GM12892 (cell line): Measurements from ENCODE around the gene DPP4.

Source experiments
- DNase-seq: peaks from one replicate; pipeline ENCODE4 v3.0.0; 2011; ENCODE audit not compliant: insufficient read length
- FAIRE-seq: peaks from 2 replicates; lab custom pipeline; 2011; peaks lifted over from hg19 to GRCh38; lab: Jason Lieb, UNC
- POLR2A ChIP-seq: IDR thresholded peaks from 2 replicates; pipeline ENCODE4 v1.6.1; 2011; ENCODE audit warnings: low read depth, low read length, control low read depth
- POLR2AphosphoS5 ChIP-seq: IDR thresholded peaks from 2 replicates; pipeline ENCODE4 v1.6.1; 2011; ENCODE audit warnings: low read depth, low read length, control low read depth
- TAF1 ChIP-seq: IDR thresholded peaks from 2 replicates; pipeline ENCODE4 v1.6.1; 2011; ENCODE audit warnings: low read depth, mild to moderate bottlenecking, control low read depth, low read length, borderline replicate concordance

The DPP4 gene

DNA sequence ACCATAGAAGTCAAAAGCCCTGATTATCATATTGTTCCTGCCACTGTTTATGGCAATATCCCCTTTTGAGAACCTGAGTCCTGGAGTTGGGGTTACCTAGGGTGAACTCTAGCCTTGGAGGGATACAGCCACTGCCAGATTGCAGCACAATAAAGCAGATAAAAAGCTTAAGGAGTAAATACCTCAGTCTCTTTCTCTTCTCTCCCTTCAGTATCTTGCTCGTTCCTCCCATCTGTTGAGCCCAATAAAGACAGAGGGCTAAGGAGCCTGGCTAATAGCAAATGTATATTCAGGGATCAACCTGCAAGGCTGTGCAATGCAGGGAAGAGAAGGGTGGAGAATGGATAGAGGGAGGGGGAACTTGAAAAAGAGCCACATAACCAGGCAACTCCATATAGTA lies 8.0 kb upstream of the DPP4 start:
- DNase-seq (no peak), FAIRE-seq (no peak)
- no peak for TF ChIP-seq POLR2AphosphoS5
- no peak for TF ChIP-seq POLR2A
- TF ChIP-seq TAF1, result no peak

DNA sequence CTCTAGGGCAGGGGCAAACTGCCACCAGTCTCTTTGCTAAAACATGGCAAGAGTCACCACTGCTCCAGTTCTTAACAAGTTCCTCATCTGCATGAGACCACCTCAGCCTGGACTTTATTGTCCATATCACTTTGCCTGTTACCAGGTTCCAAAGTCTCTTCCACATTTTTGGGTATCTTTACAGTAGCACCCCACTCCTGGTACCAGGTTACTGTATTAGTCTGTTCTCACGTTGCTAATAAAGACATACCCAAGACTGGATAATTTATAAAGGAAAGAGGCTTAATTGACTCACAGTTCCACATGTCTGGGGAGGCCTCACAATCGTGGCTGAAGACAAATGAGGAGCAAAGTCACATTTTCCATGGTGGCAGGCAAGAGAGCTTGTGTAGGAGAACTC lies 5.5 kb upstream of the DPP4 start:
- no peak for DNase-seq
- TF ChIP-seq POLR2AphosphoS5 (no peak), POLR2A (no peak), TAF1 (no peak)
- FAIRE-seq, result no peak

DNA sequence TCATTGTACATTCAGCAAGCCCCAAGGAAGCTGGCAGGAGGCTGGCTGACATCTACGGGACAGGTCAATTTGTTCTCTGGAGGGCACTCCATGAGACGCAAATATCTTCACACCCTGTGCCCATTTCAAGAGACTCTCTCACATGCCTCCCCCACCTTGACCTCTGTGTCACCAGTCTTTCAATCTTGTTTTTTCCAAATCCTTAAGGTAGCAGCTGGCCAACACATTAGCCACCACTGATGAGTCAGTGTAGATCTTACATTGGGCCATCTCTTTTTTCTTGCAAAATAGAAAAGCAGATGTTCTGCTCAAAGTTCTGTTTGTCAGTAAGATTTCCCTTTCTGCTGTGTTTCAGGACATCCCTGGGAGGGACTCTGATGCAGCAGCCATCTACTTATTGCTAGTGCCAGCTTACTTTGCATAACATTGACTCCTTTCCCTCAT lies 1.7 kb upstream of the DPP4 start:
- no peak for FAIRE-seq
- no peak for DNase-seq
- no peak for TF ChIP-seq POLR2AphosphoS5
- TF ChIP-seq POLR2A, result no peak
- no peak for TF ChIP-seq TAF1

- no peak for TF ChIP-seq POLR2A
- no peak for TF ChIP-seq TAF1
- no peak for TF ChIP-seq POLR2AphosphoS5
Observed at GRCh38 chr2:162074928-162075688, 1.1 kb upstream of the DPP4 start.

DNA sequence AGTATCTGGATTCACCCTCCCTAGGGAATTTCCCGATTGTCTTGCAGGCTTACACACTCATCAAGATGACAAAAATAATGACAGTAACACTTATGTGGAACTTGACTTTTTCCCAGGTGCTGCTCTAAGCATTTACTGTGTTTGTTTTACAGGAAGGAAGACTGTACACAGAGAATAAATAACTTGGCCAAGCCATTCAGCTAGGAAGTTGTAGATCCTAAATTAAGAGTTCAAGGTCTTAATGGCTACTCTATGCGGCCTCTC lies 549 bp upstream of the DPP4 start:
- DNase-seq (no peak), FAIRE-seq (no peak)
- TF ChIP-seq TAF1 (no peak), POLR2AphosphoS5 (no peak), POLR2A (no peak)

More at GRCh38 chr2:162074928-162075688, 1.1 kb upstream of the DPP4 start:
- FAIRE-seq, result no peak
- DNase-seq, result no peak

GRCh38 chr2:162072976-162073887 lies 783 bp downstream of the DPP4 start:
- TF ChIP-seq POLR2A, result no peak
- TF ChIP-seq TAF1, result no peak
- no peak for TF ChIP-seq POLR2AphosphoS5
- FAIRE-seq, result no peak

GRCh38 chr2:162072181-162072702 lies 1.8 kb downstream of the DPP4 start:
- FAIRE-seq (no peak), DNase-seq (no peak)
- TF ChIP-seq TAF1, result no peak
- no peak for TF ChIP-seq POLR2A
- TF ChIP-seq POLR2AphosphoS5, result no peak

More at GRCh38 chr2:162072976-162073887, 783 bp downstream of the DPP4 start:
- no peak for DNase-seq

GRCh38 chr2:162071001-162071400 lies 3.0 kb downstream of the DPP4 start:
- DNase-seq (no peak), FAIRE-seq (no peak)
- TF ChIP-seq TAF1, result no peak
- TF ChIP-seq POLR2A, result no peak
- TF ChIP-seq POLR2AphosphoS5, result no peak

DNA sequence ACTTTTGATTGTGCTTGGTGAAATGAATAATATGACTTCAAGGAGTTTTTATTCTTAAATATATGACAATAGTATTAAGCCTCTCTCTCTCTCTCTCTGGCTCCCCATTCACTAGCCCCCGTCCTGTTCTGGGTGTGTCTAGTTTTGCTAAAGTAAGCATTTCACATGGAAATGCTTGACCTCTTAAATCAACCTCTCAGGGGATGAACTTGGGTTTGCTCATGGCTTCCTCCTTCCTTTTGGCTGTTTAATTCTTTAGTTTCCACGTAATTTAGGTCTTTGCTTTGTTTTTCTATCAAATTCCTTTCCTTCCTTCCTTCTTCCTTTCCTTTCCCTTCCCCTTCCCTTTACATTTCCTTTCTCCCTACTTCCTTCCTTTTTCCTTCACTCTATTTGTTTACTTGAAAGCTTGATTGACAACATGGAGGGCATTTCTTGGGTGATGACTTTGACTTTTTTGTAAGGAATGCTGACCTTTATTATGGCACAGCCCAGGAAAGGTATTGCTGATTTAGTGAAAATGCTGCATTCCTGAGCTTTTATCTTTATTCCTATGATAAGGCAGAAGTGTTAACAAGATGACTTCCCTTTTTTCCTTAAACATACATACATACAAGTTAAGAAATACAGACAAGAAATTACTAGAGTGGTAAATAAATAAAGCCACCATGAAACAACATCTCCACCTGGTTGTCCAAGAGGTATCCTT lies 3.6 kb downstream of the DPP4 start:
- FAIRE-seq, result no peak
- TF ChIP-seq TAF1 (no peak), POLR2A (no peak), POLR2AphosphoS5 (no peak)
- no peak for DNase-seq

DNA sequence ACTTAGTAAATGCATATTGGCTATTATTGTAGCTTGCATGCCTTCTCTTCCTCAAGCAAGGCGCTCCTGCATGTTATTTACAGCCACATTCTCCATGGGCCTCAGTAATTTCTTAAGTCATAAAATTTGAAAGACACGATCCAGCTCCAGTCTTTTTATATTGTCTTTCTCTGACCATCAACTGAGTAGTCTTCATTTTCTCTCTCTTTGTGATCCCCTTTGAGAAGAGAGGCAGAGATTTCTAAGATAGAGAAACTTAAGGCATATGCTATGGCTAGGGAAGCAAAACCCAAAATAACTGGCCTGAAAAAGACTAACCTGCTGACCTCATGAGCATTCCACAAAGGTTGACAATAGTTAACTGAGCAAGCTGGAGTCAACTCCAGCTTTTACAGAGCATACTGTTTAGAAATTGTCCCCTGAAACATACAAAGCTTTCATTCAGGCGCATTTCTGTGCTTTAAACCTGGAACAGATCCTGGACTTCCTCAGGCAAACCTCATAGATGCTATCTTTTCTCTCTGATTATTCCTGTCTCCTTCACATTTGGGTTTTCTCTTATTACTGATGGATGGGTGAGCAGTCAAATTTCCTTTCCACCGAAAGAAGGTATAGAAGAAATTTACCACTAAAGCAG lies 4.6 kb downstream of the DPP4 start:
- FAIRE-seq (no peak), DNase-seq (no peak)
- TF ChIP-seq POLR2AphosphoS5, result no peak
- TF ChIP-seq POLR2A, result no peak
- TF ChIP-seq TAF1, result no peak
